SK-N-SH treated with all-trans-retinoic acid at 6 μM for 48 hours (cell line): Measurements from ENCODE around the gene TRIM44.
A peak's percentile ranks its signal among the peaks of the same experiment; 100 is the strongest.

Experiments used
- ATAC-seq: fragments of 200-7000 bp; cut with Tn5 transposase; 3 replicates; pipeline ENCODE4 v1.9.1; 2020; ENCODE audit warnings: mild to moderate bottlenecking, moderate library complexity
- ARNTL ChIP-seq: fragments of 450-650 bp; formaldehyde crosslinking; IDR thresholded peaks from 2 replicates; pipeline ENCODE4 v1.5.0; 2020; ENCODE audit warnings: low read depth, mild to moderate bottlenecking, moderate library complexity, borderline replicate concordance
- BACH2 ChIP-seq: fragments of 250-450 bp; sonication (Bioruptor Pico); IDR thresholded peaks from 2 replicates; pipeline ENCODE4 v1.9.0; 2021; ENCODE audit warnings: mild to moderate bottlenecking, borderline replicate concordance
- ESRRG ChIP-seq: fragments of 250-450 bp; sonication (Bioruptor Pico); IDR thresholded peaks from 2 replicates; pipeline ENCODE4 v1.6.1; 2021; ENCODE audit warnings: mild to moderate bottlenecking
- GLIS3 ChIP-seq: fragments of 250-450 bp; sonication (Bioruptor Pico); IDR thresholded peaks from 2 replicates; pipeline ENCODE4 v1.5.0; 2020; ENCODE audit warnings: mild to moderate bottlenecking, moderate library complexity
- ISL1 ChIP-seq: fragments of 250-450 bp; sonication (Bioruptor Pico); IDR thresholded peaks from 2 replicates; pipeline ENCODE4 v2.1.2; 2022; ENCODE audit warnings: mild to moderate bottlenecking, moderate library complexity
- OSR1 ChIP-seq: fragments of 250-450 bp; sonication (Bioruptor Pico); IDR thresholded peaks from 2 replicates; pipeline ENCODE4 v1.8.0; 2022; ENCODE audit warnings: moderate library complexity, mild to moderate bottlenecking, inconsistent platforms
- PATZ1 ChIP-seq: fragments of 250-450 bp; sonication (Bioruptor Pico); IDR thresholded peaks from 2 replicates; pipeline ENCODE4 v1.8.0; 2020; ENCODE audit warnings: mild to moderate bottlenecking, moderate library complexity, borderline replicate concordance
- POU6F1 ChIP-seq: fragments of 250-450 bp; sonication (Bioruptor Pico); IDR thresholded peaks from 2 replicates; pipeline ENCODE4 v1.8.0; 2021; ENCODE audit warnings: low read depth, mild to moderate bottlenecking, moderate library complexity, borderline replicate concordance
- PPARA ChIP-seq: fragments of 250-450 bp; sonication (Bioruptor Pico); IDR thresholded peaks from 2 replicates; pipeline ENCODE4 v1.5.0; 2020; ENCODE audit warnings: mild to moderate bottlenecking, borderline replicate concordance
- RARB ChIP-seq: fragments of 250-450 bp; sonication (Bioruptor Pico); IDR thresholded peaks from 2 replicates; pipeline ENCODE4 v1.8.0; 2021; ENCODE audit warnings: mild to moderate bottlenecking, moderate library complexity
- SNAI2 ChIP-seq: fragments of 250-450 bp; sonication (Bioruptor Pico); IDR thresholded peaks from 2 replicates; pipeline ENCODE4 v1.5.0; 2020; ENCODE audit warnings: mild to moderate bottlenecking, moderate library complexity
- TCF4 ChIP-seq: fragments of 250-450 bp; sonication (Bioruptor Pico); IDR thresholded peaks from 2 replicates; pipeline ENCODE4 v1.8.0; 2021; ENCODE audit warnings: mild to moderate bottlenecking, moderate library complexity, borderline replicate concordance
- TOX ChIP-seq: fragments of 250-450 bp; sonication (Bioruptor Pico); IDR thresholded peaks from 2 replicates; pipeline ENCODE4 v1.8.0; 2021; ENCODE audit warnings: mild to moderate bottlenecking, moderate library complexity, borderline replicate concordance
- ZC3H10 ChIP-seq: fragments of 250-450 bp; sonication (Bioruptor Pico); IDR thresholded peaks from 2 replicates; pipeline ENCODE4 v1.5.1; 2021; ENCODE audit warnings: mild to moderate bottlenecking, moderate library complexity
- ZFP3 ChIP-seq: fragments of 250-450 bp; sonication (Bioruptor Pico); IDR thresholded peaks from 2 replicates; pipeline ENCODE4 v1.5.0; 2020; ENCODE audit warnings: mild to moderate bottlenecking, moderate library complexity
- ZFP30 ChIP-seq: fragments of 450-650 bp; formaldehyde crosslinking; IDR thresholded peaks from 2 replicates; pipeline ENCODE4 v1.5.0; 2022; ENCODE audit warnings: mild to moderate bottlenecking, moderate library complexity
- ZNF565 ChIP-seq: fragments of 450-650 bp; formaldehyde crosslinking; conservative IDR thresholded peaks from 2 replicates; pipeline ENCODE4 v1.5.0; 2020; ENCODE audit warnings: low read depth, mild to moderate bottlenecking, moderate library complexity
- ZNF70 ChIP-seq: fragments of 450-650 bp; formaldehyde crosslinking; IDR thresholded peaks from 2 replicates; pipeline ENCODE4 v1.5.0; 2020; ENCODE audit warnings: mild to moderate bottlenecking, moderate library complexity
- ZNF8 ChIP-seq: fragments of 450-650 bp; formaldehyde crosslinking; IDR thresholded peaks from 2 replicates; pipeline ENCODE4 v1.5.0; 2020; ENCODE audit warnings: mild to moderate bottlenecking, moderate library complexity
- TF ChIP-seq, protein P1 (sequence below): fragments of 250-450 bp; sonication (Bioruptor Pico); IDR thresholded peaks from 2 replicates; pipeline ENCODE4 v1.5.1; 2020; ENCODE audit warnings: low read depth, mild to moderate bottlenecking, moderate library complexity
- TF ChIP-seq, protein P2 (sequence below): fragments of 250-450 bp; sonication (Bioruptor Pico); IDR thresholded peaks from 2 replicates; pipeline ENCODE4 v1.5.0; 2020; ENCODE audit warnings: mild to moderate bottlenecking, moderate library complexity

Gene TRIM44

GRCh38 chr11:35647421-35648093 lies 15.0 kb upstream of the TRIM44 start:
- no peak for TF ChIP-seq RARB (CRISPR knock-in tag)
- TF ChIP-seq ISL1 (CRISPR knock-in tag) = no peak
- no peak for TF ChIP-seq ARNTL (CRISPR knock-in tag)
- no peak for TF ChIP-seq ZFP30 (CRISPR knock-in tag)
- TF ChIP-seq TOX = no peak
- TF ChIP-seq, protein P1, sequence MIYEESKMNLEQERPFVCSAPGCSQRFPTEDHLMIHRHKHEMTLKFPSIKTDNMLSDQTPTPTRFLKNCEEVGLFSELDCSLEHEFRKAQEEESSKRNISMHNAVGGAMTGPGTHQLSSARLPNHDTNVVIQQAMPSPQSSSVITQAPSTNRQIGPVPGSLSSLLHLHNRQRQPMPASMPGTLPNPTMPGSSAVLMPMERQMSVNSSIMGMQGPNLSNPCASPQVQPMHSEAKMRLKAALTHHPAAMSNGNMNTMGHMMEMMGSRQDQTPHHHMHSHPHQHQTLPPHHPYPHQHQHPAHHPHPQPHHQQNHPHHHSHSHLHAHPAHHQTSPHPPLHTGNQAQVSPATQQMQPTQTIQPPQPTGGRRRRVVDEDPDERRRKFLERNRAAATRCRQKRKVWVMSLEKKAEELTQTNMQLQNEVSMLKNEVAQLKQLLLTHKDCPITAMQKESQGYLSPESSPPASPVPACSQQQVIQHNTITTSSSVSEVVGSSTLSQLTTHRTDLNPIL (CRISPR knock-in tag) = no peak
- no peak for ATAC-seq

- TF ChIP-seq, protein P2, sequence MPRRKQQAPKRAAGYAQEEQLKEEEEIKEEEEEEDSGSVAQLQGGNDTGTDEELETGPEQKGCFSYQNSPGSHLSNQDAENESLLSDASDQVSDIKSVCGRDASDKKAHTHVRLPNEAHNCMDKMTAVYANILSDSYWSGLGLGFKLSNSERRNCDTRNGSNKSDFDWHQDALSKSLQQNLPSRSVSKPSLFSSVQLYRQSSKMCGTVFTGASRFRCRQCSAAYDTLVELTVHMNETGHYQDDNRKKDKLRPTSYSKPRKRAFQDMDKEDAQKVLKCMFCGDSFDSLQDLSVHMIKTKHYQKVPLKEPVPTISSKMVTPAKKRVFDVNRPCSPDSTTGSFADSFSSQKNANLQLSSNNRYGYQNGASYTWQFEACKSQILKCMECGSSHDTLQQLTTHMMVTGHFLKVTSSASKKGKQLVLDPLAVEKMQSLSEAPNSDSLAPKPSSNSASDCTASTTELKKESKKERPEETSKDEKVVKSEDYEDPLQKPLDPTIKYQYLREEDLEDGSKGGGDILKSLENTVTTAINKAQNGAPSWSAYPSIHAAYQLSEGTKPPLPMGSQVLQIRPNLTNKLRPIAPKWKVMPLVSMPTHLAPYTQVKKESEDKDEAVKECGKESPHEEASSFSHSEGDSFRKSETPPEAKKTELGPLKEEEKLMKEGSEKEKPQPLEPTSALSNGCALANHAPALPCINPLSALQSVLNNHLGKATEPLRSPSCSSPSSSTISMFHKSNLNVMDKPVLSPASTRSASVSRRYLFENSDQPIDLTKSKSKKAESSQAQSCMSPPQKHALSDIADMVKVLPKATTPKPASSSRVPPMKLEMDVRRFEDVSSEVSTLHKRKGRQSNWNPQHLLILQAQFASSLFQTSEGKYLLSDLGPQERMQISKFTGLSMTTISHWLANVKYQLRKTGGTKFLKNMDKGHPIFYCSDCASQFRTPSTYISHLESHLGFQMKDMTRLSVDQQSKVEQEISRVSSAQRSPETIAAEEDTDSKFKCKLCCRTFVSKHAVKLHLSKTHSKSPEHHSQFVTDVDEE (CRISPR knock-in tag) = no peak
- TF ChIP-seq BACH2 (no peak), RARB (CRISPR knock-in tag) (no peak), PATZ1 (CRISPR knock-in tag) (no peak), ZNF8 (CRISPR knock-in tag) (no peak), POU6F1 (no peak), GLIS3 (no peak), ZNF565 (CRISPR knock-in tag) (no peak)
- ATAC-seq = 0 out of 3 replicates have a peak, but pooled peaks have one; percentile 25
Measured at GRCh38 chr11:35650006-35650405, 12.6 kb upstream of the TRIM44 start.

GRCh38 chr11:35650467-35650866 lies 12.1 kb upstream of the TRIM44 start:
- no peak for TF ChIP-seq ZNF565 (CRISPR knock-in tag)
- no peak for TF ChIP-seq ISL1 (CRISPR knock-in tag)
- no peak for TF ChIP-seq ZFP3
- no peak for TF ChIP-seq ESRRG (CRISPR knock-in tag)
- no peak for TF ChIP-seq GLIS3
- no peak for TF ChIP-seq RARB (CRISPR knock-in tag)
- no peak for TF ChIP-seq ZC3H10 (CRISPR knock-in tag)
- TF ChIP-seq ZFP30 (CRISPR knock-in tag) = no peak
- TF ChIP-seq OSR1 (CRISPR knock-in tag) = no peak
- TF ChIP-seq TCF4 (CRISPR knock-in tag) = no peak
- no peak for TF ChIP-seq ZNF70 (CRISPR knock-in tag)
- TF ChIP-seq, protein P2 (CRISPR knock-in tag) = no peak
- no peak for TF ChIP-seq ARNTL (CRISPR knock-in tag)
- TF ChIP-seq SNAI2 = no peak
- TF ChIP-seq ZNF8 (CRISPR knock-in tag) = no peak
- TF ChIP-seq PPARA = no peak
- no peak for TF ChIP-seq PATZ1 (CRISPR knock-in tag)
- TF ChIP-seq, protein P1 (CRISPR knock-in tag) = no peak
- TF ChIP-seq BACH2 = no peak
- ATAC-seq = no peak
